HS-5 (cell line): Measurements from ENCODE around the gene KCNMB2.

Source experiments
- DNase-seq: peaks from one replicate; pipeline ENCODE4 v3.0.0-alpha.2; 2012; ENCODE audit warnings: low read depth

The KCNMB2 gene

DNA sequence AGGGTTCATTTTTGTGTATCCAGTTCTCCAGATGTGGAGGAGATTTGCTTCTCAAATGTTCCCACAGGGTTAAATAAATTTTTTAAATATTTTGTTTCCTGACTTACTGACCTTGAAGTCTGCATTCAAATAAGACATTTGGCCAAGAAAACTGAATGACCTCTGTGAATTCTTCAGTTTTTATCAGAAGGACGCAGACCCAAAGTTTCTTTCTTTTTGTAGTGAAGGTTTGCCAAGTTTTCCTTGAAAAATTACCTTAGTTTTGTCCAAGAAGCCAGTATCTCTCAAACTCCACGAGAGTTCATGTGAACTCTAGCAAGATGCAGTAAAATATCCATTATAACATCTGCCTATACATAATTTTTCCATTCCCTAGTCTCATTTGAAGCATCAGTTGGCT lies 332.4 kb downstream of the KCNMB2 start:
- no peak for DNase-seq

DNA sequence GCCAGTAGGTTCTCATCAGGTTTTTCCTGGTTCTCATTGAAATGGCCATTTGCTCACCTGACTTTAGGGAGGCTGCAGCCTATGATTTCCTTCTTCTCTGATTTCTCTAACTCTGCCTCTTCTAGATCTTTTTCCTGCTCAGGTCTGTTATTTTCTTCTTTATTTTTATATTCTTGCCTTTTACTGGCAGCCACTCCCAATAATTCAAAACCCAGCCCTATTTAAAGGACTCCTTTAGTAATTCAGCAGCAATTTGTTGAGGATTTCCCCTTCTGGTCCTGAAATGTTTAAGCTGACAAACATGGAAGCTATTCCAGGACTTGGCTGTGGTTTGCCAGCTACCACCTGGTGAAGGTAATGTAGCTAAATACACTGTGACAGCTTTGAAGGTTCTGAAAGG lies 333.8 kb downstream of the KCNMB2 start:
- no peak for DNase-seq

DNA sequence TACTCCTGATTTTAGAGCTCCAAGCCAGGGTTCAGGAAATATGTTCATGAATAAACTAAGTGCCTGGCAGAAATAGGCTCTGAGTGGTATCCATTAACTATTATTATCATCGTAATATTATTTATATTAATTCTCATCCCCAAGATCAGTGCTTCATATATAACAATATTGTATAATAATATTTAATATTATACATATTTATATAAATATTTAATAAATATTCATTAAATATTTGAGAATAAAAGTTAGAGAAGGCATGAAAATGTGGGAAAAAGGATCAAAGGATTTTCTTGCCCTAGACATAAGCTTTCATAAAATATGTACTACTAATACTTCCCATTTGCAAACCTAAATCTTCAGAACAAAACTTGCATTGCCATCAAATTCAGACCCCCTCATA lies 338.9 kb downstream of the KCNMB2 start:
- no peak for DNase-seq

DNA sequence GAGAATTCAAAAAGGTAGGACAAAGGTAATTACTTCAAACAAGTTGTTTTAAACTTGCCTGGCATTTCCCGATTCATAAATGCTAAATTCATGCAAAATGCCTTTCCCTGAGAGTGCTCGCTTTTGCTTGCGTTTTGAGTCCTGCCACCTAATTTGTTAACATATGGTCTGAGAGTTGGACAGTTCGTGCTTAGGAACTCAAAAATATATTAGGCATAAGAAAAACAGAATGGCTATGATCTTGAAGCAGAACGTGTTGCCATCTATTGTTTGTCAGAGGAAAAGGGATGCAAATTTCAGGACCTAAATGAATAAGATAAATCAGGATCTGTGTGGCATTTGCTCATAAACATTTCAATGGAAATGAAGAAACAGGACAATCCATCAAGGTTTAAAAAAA lies 339.6 kb downstream of the KCNMB2 start:
- no peak for DNase-seq

DNA sequence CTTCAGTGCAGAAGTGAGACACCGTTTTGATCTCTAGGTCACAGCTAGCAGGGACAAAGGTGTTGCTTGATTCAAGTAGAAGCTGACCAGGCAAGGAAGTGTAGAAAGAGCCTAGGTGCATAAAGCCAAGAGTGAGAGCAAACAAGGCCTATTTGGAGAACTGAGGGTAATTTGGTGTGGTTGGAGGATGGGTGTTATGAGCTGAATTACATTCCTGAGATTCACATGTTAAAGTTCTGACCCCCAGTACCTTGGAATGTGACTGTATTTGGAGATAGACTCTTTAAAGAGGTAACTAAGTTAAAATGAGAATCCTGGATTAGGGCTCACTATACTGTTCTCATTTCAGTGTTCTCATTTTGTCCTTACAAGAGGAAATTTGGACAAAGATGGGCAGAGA lies 344.0 kb downstream of the KCNMB2 start:
- no peak for DNase-seq
